GM18867 (cell line): ENCODE data around the gene GPC5.
"Not testable (repeated sequence)": the region's sequence is repeated elsewhere in the genome, so short reads cannot be mapped to it uniquely, and the experiment has no call there.

ENCODE experiments used
- ATAC-seq: cut with Tn5 transposase; IDR thresholded peaks from one replicate; pipeline ENCODE4 v1.9.1; 2021; ENCODE audit warnings: mild to moderate bottlenecking, moderate library complexity; ENCODE audit not compliant: unreplicated experiment

The GPC5 gene

DNA sequence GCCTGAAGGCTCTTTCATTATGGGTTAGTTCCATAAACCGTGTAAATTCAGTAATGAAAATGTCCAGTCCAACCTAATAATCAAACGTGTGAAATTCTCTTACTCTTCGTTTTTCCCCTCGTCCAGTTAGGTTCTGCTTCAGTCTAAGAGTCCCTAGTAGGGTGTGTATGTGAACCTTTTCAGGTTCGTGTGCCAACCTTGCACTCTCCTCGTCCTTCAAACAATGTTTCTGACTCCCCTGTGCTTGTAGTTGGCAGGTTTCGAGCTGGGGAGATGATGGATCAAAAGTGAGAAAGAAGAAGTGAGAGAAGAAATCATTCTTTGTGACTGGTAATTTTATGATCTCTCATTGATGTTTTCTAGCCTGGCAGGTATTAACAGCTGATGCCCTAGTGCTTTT, 366.1 kb downstream of the GPC5 start:
- no peak for ATAC-seq

DNA sequence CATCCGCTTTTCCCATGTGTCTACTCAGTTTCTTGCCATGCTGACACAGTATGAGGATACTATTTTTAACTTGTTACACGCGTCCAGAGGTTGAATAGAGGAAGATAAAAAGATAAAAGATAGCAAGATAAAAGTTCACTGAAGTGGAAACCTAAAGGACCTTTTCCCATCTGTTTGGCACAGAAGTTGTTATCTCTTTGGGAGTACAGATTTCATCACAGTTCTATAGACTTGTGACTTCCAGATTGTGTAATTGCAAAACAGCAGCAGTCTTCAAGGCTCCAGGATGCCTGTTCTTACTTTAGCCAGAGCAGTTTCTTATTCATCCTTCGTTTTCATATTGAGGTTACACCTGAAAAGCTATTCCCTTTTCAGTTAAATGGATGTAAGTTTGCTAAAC, 369.2 kb downstream of the GPC5 start:
- ATAC-seq: no peak

DNA sequence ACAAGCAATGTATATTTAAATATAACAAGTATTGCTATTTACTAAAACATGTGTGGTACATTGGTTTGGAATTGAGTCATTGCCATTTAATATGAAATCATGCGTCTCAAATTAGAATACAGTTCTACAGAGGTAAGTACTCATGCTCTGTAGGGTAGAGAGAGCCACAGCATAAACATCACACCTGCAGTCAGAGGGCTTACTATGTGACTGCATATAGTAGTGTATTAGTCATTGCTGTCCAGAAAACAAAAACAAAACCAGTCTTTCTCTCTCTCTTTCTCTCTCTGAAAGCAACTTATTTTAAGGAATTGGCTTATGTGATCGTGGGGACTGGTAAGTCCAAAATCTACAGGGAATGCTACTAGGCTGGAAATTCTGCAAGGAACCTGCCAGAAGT, 370.3 kb downstream of the GPC5 start:
- no peak for ATAC-seq

DNA sequence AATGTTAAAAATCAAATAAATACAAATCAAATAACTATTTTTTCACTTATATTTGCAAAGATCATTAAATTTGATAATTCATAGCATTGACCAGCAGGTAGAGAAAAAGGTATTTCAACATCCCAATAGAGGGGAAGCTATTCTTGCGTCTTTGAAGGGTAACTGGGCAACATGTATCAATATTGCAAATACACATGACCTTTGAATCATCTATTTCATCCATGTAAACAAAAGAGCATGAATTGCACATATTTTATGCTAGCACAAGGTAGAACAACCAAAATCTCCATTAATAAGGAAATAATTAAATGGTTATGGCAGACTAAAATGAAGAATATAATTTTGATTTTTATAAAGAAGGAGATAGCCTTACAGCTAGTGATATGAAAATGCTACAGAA, 372.8 kb downstream of the GPC5 start:
- ATAC-seq: no peak

DNA sequence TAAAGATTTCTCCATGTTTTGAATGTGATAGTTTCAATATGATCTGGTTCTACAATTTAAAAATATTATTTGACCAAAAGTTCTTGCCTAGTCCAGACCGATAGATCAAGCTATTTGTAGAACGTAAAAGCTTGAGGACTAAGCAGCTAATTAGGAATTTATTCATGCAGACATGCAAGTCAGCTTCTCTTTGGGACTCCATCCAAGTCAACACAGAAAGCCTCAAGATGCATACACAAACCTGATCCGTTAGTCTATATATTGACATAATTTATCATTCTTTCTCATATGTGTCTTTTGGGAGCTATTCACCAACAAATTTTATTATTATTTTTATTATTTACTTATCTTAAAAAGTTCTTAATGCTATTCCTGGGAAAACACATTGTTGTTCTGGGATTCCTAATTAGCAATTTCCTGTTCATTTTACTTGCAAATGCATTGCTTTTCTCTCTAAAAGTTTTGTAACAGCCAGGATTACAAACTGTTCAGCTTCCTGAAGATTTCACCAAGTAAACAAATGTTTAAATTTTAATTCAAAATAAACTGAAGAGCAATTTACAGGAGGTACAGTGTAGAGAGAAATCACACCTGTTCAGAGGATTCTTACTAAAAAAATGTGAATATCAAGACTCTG, 375.3 kb downstream of the GPC5 start:
- ATAC-seq: no peak

DNA sequence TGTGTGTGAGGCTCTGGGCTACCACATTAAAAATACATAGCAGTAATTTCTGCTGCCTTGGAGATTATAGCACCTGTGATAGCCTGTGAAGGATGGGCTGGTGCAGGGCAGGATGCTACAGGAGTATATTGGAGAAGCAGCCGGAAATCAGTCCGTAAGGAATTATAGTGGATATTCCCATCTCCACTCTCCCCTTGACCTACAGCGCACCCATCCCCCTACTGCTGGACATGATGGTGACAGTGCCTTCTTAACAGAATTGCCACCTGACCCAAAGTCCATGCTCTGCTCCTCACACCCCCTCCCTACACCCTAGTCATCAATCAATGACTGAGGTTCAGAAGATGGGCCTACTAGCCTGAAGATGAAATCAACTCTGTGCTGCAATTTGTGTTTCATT, 376.0 kb downstream of the GPC5 start:
- ATAC-seq: no peak

DNA sequence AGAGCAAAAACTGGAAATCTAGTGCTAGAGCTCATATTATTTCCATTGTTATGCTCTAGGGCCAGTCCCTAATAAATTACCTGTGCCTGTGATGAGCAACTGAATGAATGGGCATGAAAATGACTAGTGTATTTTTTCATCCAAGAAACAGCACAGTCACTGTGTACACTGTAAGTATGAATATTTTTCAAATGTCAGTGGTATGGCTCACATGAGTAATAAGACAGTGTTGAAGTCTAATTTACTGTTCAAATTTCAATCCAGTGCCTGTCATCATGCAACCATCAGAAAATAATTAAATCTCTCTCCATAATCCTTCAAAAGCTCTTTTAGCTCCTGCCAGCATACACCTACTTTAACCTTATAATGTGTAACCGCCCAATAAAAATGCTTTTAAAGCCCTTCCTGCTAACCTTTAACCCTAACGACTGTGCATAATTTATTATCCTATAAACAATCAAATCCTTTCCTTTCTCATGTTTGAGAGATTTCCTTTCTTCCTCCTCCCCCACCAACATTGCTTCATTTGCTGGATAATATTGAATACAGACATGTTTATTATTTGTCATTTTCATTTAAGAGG, 378.3 kb downstream of the GPC5 start:
- ATAC-seq: no peak

DNA sequence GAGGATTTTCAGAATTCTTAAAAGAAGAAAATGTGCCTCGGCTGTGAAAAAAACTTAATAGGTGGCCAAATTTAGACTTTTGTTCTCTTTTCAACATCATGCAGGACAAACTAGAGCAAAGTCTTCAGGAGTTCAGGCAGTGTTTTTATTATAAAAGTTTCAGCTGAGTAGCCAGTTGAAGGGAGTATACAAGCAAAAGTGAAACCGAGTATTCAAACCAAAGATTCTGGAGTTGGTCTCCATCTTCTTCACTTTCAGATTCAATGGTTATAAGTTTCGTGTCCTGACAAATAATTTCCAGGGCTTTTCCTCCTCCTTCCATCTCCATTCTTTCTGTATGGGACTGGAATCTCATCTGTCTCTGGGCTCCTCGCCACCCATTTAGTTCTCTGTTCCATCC, 379.7 kb downstream of the GPC5 start:
- ATAC-seq: peak; percentile 40

DNA sequence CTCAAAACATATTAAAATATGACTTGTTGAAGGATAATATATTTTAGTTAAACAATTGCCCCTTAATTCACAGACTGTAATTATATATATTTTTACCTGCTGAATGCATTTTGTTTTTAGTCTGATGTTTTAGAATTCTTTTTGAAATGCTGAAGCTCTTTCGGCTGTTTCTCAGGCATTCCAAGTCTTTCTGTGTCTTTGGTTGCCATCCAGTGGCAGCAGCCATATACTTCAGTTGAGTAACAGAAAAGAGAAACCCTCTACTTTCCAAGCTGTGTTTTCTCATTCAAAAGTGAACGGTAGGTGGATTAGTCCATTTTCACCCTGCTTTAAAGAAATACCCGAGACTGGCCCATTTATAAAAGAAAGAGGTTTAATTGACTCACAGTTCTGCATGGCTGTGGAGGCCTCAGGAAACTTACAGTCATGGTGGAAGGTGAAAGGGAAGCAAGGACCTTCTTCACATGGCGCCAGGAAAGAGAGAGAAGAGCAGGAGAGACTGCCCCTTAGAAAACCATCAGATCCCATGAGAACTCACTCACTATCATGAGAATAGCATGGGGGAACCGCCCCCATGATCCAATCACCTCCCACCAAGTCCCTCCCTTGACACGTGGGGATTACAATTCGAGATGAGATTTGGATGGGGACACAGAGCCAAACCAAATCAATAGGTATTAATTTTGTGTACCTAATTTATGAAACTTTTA, 383.7 kb downstream of the GPC5 start:
- not testable (repeated sequence) for ATAC-seq

DNA sequence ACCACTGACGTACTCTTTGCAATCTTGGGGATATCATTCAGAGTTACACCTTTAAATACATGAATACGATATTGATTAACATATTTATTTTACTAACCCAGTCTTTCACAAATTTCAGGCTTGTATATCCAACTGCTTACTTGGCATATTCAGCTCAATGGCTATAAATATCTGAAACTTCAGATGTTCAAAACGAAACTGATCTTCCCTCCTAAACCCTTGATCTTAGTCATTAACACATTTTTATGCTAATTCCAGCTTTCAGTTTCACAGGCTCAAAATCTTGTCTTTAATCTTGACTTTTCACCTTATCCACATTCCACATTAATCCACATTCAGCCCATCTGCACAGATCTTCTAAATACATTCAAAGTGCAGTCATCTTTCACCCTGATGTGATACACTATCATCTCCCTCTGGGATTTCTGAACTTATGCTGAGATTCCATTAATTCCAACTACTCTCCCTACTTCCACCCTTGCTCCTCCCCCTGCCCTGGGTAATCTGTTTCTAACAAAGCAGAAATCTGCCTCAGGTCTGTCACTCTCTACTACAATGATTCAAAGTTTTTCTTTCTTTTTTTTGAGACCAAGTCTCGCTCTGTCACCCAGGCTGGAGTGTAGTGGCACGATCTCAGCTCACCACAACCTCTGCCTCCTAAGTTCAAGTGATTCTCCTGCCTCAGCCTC, 387.2 kb downstream of the GPC5 start:
- ATAC-seq: peak; percentile 80

DNA sequence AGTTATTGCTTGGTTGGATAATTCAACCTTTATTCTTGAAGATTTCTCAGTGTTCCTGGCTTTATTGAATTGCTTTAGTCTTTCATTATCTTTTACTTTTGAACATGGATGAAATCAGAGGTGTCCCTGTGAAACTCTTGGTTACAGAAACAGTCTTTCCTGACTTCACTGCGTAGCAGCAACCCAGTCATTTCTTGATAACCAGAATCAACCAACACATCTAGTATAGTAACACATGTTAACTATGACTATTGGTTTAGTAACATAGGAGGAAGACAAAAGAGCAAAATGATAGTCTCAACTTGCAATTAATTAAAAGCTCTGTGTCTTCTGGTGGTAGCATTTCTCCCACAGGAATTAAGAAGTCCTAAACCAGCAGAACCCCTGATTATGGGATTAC, 393.6 kb downstream of the GPC5 start:
- ATAC-seq: no peak

DNA sequence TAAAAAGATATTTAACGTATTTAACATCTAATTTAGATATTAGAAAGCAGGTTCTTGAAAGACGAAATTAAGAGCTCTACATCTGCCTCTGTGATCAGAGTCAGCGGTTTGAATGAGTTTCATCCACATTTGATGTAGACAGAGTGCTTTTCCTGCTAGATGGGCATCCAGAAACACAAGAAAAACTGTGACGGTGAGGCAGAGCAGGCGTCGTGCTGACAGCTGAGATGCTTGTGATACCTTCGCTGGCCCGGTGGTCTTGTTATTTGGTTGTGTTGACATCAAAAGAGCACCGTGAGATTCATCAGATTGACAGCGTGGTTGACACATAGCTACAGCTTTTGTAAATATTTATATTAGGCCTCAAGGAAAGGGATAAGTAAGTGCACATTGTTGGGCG, 399.1 kb downstream of the GPC5 start:
- ATAC-seq: no peak

DNA sequence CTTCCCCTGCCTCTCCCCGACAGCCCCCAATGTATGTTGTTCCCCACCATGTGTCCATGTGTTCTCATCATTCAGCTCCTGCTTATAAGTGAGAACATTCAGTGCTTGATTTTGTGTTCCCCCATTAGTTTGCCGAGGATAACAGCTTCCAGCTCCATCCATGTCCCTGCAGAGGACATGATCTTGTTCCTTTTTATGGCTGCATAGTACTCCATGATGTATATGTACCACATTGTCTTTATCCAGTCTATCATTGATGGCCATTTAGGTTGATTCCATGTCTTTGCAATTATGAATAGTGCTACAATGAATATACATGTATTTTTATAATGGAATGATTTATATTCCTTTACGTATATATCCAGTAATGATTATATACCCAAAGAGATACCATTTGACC, 399.9 kb downstream of the GPC5 start:
- not testable (repeated sequence) for ATAC-seq

DNA sequence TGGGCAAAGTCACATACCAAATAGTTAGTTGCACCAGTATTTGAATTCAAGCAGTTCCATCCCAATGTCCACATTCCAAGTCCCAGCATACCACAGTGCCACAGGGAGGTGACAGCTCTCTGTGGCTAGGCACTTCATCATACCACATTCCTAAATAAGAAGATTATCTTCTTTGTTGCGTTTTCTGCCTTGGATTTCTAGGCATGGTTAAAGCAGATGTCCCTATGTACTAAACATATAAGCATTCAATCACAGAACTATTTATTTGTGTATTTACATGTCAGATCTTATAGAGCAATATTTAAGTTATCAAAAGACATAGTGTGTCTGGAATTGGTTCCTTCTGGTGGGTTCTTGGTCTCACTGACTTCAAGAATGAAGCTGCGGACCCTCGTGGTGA, 403.4 kb downstream of the GPC5 start:
- not testable (repeated sequence) for ATAC-seq

DNA sequence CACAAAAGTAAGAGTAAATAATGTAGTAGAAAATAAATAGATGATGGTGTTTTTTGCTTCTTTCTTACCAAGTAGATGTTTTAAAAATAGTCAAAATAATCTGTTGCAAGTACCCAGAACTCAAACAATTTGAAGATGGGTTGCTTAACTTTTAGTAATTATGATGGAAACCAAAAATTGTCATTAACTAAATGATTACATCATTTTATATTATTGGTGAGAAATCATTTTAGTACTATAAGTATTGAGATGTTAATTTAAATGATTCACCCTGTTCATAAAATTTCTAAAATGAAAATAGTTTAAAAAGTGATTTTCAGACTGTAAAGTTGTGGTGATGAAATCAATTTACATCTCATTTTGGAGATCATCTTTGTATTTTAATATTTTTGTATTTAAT, 404.5 kb downstream of the GPC5 start:
- ATAC-seq: no peak

DNA sequence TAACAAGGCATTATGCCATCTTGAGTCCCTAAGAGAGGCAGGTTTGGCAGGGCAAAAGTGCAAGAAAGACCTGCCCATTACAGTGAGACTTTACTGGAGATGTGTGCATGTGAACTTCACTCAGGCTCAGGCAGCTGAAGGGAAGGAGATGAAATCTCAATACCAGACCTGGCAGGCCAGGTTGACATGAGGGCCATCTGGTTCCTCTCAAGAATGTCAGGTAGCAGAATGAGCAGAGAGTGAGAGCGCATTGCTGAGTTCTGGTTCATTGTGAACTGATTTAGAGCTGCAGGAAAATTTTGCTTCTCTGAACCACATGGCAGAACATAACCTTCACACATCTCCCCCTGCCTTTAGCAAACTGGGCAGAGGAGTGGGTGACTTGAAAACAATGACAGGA, 406.3 kb downstream of the GPC5 start:
- no peak for ATAC-seq

DNA sequence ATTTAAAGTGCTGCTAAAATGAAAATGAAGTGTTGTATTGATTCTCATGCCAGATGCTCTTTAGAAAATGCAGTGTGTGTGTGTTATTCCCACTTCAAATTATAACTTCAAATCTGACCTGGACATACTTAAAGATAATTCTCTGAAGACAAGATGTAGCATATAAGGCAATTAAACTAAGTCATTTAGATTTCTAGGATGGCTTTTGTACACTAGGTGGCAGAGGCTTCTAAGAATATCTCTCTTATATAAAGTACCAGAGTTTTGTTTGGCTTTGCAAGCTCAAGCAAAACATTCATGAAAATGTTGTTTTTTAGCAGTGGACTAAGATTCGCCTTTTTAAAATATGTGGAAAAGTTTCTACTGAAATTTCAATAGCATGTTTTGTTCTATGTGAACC, 407.2 kb downstream of the GPC5 start:
- ATAC-seq: no peak

DNA sequence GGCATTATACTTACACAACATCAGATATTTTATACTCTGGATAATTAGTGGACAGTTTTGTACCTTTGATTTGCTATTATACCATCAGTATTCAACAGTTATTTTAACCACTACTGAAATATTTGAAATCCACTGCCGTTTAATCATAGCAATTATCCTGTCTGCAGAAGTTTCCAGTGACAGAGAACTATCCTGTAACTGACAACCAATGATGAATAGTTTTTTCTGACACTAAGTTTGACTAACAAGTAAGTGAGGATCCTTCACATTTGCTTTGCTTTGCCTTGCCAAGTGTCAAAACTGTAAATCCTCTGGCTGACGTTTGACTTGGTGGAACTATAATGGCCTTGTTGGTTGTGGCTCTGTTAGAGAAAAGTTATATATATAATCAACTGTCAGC, 410.7 kb downstream of the GPC5 start:
- ATAC-seq: no peak

DNA sequence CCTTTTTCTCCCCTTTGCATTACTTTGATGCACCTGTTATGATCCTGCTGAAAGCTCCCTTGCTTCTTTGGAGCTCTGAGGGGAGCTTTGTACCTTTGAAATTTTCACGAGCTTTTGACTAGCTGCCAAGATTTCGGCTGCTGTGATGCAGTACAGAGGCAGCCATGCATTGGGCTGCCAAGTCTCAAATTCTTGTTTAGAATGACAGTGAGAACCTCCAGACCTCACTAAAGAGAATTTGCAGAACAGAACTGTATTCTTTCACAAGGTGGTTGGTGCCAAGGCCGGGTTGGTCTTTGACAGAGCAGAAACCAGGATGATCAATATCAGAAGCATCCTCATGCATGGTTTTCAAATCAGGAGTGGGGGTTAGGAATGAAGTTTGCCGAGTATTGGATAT, 414.8 kb downstream of the GPC5 start:
- no peak for ATAC-seq

DNA sequence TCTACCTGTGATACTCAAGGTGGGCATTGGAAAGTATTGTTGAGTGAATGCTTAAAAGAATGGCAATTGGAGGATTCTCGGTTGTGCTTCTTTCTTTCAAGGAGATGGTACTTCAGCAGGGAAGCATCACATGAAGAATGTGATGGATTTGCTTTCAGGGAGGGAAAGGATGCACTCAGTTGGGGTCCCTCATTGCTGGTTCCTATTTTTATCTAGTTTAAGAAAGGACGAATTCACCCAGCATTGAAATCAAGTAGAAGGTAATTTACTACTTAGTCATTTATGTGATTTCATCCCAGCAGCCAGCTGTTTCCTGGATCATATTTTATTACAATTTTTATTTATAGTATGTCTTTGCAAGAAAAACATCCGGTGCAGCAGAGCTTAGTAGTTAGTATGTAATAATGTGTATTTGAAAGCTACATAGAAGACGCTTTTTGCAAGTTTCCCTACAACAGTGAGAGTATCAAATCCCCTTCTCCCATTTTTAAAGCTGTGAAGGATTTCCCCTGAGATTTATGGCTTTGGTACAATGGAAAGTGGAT, 417.9 kb downstream of the GPC5 start:
- no peak for ATAC-seq

DNA sequence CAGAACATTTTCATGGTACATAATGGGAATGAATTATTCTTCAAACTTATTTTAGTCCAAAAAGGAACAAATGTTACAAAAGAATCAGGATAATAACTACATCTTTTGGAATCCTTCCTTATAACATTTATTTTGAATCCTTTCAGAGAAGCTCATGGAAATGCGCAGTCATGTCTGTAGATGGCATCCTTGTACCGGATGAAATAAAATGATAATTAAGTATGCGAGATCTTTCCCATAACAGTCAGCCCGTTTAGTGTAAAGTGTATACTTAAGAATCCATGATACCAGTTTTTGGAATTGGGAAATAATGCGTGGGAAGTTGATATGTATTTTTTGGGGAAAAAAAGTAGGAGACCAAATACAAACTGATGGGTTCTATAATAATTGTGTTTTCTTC, 418.8 kb downstream of the GPC5 start:
- no peak for ATAC-seq

DNA sequence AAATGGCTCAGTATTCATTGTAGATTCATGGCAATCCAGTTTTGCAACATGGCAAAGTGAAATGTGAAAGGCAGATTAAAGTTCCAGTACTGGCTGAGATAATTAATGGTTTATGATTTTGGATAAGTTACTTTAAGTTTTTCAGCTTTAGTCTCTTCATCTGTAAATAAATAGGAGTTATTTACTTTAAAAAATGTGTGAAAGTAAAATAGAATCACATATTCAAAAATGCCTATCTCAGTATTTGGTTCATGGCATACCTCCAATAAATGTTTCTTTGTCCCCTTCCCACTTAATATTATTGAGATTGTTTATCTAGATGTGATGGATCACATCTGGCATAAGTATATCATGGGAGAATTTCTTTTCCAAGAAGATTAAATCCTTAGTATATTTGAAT, 426.0 kb downstream of the GPC5 start:
- ATAC-seq: no peak
